ENCODE results near the gene NUP133. TPM values are rescaled to one million over a fixed set of nuclear protein-coding genes. Genes with fewer than 3 reads are reported as not detected.
A peak's percentile ranks its signal among the peaks of the same experiment; 100 is the strongest.
"Not testable (repeated sequence)": the region's sequence is repeated elsewhere in the genome, so short reads cannot be mapped to it uniquely, and the experiment has no call there.

Gene NUP133
- total RNA-seq, 2 experiments from 2014 or later = 53.9 to 57.2 TPM

DNA sequence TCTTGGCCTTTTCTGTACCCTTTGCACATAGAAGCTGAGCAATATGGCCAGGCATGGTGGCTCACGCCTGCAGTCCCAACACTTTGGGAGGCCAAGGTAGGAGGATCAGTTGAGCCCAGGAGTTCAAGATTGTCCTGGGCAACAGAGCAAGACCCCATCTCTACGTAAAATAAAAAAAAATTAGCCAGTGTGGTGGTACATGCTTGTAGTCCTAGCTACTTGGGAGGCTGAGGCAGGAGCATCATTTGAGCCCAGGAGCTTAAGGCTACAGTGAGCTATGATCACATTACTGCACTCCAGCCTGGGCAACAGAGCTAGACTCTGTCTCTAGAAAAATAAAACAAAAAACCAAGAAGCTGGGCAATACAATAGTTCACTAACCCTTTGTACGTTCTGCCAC is 80.6 kb downstream of the NUP133 start:
- intact Hi-C loops (cut with micrococcal nuclease) = no loop called here
- no peak for DNase-seq
- Mint-ChIP-seq H3K27me3 (ENCODE audit: low read depth) (peaks cover 66% of the 10 kb centered on the region), H3K9me3 (peaks cover 6% of the 10 kb centered on the region), H3K4me3 (no peak overlapping the region), H3K36me3 (ENCODE audit: low read depth) (peaks cover 3% of the 10 kb centered on the region), H3K4me1 (ENCODE audit: low read depth) (peaks cover 17% of the 10 kb centered on the region), H3K27ac (no peak overlapping the region)
- CTCF ChIA-PET = no interaction called here

DNA sequence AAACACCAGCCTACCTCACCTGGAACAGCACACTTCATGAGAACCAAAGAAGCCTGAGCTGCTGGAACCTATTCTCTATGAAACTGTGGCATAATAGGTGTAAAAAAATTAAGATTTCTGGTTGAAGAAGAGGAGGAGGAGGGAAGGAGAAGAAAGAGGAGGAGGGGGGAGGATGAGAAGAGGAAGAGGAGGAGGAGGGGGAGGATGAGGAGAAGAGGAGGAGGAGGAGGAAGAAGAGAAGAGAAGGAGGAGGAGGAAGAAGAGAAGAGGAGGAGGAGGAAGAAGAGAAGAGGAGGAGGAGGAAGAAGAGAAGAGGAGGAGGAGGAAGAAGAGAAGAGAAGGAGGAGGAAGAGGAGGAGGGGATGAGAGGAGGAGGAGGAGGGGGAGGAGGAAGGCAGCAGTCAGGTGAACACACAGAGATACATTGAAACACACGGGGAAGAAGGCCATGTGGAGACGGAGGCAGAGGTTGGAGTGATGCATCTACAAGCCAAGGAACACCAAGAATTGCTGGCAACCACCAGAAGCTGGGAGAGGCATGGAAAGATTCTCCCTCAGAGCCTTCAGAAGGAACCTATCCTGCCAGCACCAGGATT is 82.5 kb downstream of the NUP133 start:
- H3K4me3 Mint-ChIP-seq = no peak overlapping the region
- H3K9me3 Mint-ChIP-seq = peaks cover 6% of the 10 kb centered on the region
- peaks cover 51% of the 10 kb centered on the region for H3K27me3 Mint-ChIP-seq (ENCODE audit: low read depth)
- no peak overlapping the region for H3K27ac Mint-ChIP-seq
- CTCF ChIA-PET = no interaction called here
- H3K4me1 Mint-ChIP-seq (ENCODE audit: low read depth) = no peaks in the 10 kb centered on the region
- H3K36me3 Mint-ChIP-seq (ENCODE audit: low read depth) = peaks cover 3% of the 10 kb centered on the region
- DNase-seq = no peak
- intact Hi-C loops (cut with micrococcal nuclease) = no loop called here

DNA sequence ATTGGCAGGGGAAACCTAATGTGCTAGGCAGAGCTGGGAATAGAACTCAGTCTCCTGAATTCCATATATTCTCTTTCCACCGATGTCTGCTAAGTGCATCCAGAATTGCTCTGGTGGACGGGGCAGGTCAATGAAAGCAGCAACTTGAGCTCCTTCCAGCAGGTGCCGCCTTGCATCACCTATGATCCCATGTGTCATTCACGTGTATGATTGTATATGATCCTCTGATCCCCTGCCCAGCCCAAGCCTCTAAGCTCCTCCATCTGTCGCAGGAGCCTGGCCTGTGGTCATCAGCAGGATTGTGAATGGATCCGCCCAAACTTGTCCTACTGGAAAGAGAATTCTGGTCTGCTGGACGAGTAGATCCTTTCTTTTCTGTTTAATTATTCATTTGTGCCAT is 87.4 kb downstream of the NUP133 start:
- Mint-ChIP-seq H3K4me1 (ENCODE audit: low read depth) (no peaks in the 10 kb centered on the region), H3K27me3 (ENCODE audit: low read depth) (peaks cover 24% of the 10 kb centered on the region), H3K4me3 (no peak overlapping the region), H3K9me3 (peaks cover 6% of the 10 kb centered on the region), H3K27ac (no peak overlapping the region), H3K36me3 (ENCODE audit: low read depth) (peaks cover 3% of the 10 kb centered on the region)
- CTCF ChIA-PET = interaction anchor here (0.9 to 1.3 kb wide), 4 partner anchors 12 to 64 kb away, joined by 3 read pairs; no protein-coding TSS in a partner anchor
- intact Hi-C loops (cut with micrococcal nuclease) = no loop called here
- no peak for DNase-seq

DNA sequence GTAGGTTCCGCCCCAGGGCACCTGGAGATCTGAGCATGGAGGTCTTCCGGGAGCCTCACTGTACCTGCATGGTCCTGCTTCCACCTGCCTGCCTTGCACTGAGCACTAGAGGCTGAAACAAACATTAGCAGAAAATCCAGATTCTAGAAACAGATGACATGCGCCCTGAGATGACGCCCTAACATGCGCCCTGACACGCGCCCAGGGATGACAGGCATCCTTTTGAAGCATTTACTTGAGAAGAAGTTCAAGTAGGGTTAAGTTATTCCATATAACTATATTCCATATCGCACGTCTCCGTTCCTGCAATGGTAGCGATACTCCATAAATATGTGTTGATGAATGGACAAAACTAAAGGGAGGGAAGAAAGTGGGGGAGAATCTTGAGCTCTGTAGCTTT is 87.9 kb downstream of the NUP133 start:
- H3K27me3 Mint-ChIP-seq (ENCODE audit: low read depth) = peaks cover 20% of the 10 kb centered on the region
- no peak overlapping the region for H3K4me3 Mint-ChIP-seq
- peaks cover 3% of the 10 kb centered on the region for H3K36me3 Mint-ChIP-seq (ENCODE audit: low read depth)
- no peak overlapping the region for H3K27ac Mint-ChIP-seq
- no peak for DNase-seq
- H3K4me1 Mint-ChIP-seq (ENCODE audit: low read depth) = no peaks in the 10 kb centered on the region
- peaks cover 6% of the 10 kb centered on the region for H3K9me3 Mint-ChIP-seq
- CTCF ChIA-PET = interaction anchor here (0.9 to 1.3 kb wide), 4 partner anchors 11 to 65 kb away, joined by 3 read pairs; no protein-coding TSS in a partner anchor
- intact Hi-C loops (cut with micrococcal nuclease) = no loop called here

DNA sequence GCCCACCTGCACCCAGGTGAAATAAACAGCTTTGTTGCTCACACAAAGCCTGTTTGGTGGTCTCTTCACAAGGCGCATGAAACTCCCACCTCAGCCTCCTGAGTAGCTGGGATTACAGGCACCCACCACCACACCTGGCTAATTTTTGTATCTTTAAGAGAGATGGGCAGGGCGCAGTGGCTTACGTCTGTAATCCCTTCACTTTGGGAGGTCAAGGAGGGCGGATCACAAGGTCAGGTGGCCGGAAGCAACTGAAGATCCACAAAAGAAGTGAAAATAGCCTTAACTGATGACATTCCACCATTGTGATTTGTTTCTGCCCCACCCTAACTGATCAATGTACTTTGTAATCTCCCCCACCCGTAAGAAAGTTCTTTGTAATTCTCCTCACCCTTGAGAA is 89.6 kb downstream of the NUP133 start:
- H3K27ac Mint-ChIP-seq; H3K36me3 Mint-ChIP-seq (ENCODE audit: low read depth); H3K4me1 Mint-ChIP-seq (ENCODE audit: low read depth); CTCF ChIA-PET; intact Hi-C loops (cut with micrococcal nuclease); DNase-seq; H3K9me3 Mint-ChIP-seq; H3K4me3 Mint-ChIP-seq: not testable (repeated sequence)
- H3K27me3 Mint-ChIP-seq (ENCODE audit: low read depth) = peaks cover 14% of the 10 kb centered on the region

DNA sequence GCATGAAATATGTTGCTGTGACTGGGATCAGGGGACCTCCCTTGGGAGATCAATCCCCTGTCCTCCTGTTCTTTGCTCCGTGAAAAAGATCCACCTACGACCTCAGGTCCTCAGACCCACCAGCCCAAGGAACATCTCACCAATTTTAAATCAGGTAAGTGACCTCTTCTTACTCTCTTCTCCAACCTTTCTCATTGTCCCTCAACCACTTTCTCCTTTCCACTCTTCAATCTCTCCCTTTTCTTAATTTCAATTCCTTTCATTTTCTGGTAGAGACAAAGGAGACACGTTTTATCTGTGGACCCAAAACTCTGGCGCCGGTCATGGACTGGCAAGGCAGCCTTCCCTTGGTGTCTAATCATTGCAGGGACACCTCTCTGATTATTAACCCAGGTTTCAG is 95.3 kb downstream of the NUP133 start:
- H3K27ac Mint-ChIP-seq; DNase-seq; H3K36me3 Mint-ChIP-seq (ENCODE audit: low read depth); intact Hi-C loops (cut with micrococcal nuclease); H3K9me3 Mint-ChIP-seq; CTCF ChIA-PET; H3K4me3 Mint-ChIP-seq: not testable (repeated sequence)
- peaks cover 39% of the 10 kb centered on the region for H3K27me3 Mint-ChIP-seq (ENCODE audit: low read depth)
- H3K4me1 Mint-ChIP-seq (ENCODE audit: low read depth) = peaks cover 16% of the 10 kb centered on the region

DNA sequence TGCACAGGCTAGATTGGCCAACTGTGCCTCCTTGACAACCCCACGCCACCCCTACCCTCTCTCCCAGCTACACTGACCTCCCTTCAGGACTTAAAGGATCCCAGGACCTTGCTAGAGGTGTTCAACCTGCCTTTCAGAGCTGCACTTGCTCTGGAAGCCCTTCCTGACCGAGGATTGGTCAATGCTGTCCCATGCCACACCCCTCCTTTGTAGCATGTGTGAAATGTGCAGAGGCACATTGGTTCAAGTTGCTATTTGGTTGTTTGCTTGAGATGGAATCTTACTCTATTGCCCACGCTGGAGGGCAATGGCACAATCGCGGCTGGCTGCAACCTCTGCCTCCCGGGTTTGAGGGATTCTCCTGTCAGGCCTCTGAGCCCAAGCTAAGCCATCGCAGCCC is 96.1 kb downstream of the NUP133 start:
- Mint-ChIP-seq H3K4me3 (no peak overlapping the region), H3K27ac (no peak overlapping the region), H3K4me1 (ENCODE audit: low read depth) (peaks cover 18% of the 10 kb centered on the region), H3K27me3 (ENCODE audit: low read depth) (peaks cover 46% of the 10 kb centered on the region), H3K9me3 (no peaks in the 10 kb centered on the region), H3K36me3 (ENCODE audit: low read depth) (no peaks in the 10 kb centered on the region)
- intact Hi-C loops (cut with micrococcal nuclease) = no loop called here
- DNase-seq = no peak
- CTCF ChIA-PET = no interaction called here

DNA sequence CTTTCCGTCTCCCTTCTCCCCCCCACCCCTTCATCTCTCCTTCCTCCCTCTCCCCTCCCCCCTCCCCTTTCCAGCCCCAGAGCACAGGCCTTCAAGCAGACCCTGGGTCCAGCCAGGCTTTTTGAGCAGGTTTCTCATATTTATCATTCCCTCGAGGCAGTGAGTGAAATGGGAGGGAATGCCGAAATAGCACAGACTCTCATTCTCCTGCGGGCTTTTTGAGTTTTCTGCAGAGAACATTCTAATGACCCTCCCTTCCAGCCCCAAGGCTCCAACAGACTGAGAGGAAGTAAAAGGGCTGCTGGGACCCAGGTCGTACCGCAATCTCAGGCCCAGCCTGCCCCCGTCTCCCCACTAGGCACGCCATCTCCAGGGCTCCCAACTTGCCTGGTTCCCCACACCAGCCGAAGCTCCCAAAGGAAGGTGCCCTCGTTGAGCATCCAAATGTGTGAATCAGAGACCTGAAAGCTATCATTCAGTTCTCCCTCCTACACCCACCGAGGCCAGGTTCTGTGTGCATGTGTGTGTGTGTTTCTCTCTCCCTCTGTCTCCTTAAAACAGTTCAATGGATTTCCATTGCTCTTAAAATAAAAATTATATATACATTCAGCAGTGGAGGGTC is 96.6 kb downstream of the NUP133 start:
- Mint-ChIP-seq H3K9me3 (no peaks in the 10 kb centered on the region), H3K27ac (no peak overlapping the region), H3K4me3 (no peak overlapping the region), H3K36me3 (ENCODE audit: low read depth) (no peaks in the 10 kb centered on the region), H3K4me1 (ENCODE audit: low read depth) (peaks cover 22% of the 10 kb centered on the region), H3K27me3 (ENCODE audit: low read depth) (peaks cover 51% of the 10 kb centered on the region)
- intact Hi-C loops (cut with micrococcal nuclease) = loop anchor here (2.0 kb wide), 1 partner anchor 29 kb away; no protein-coding TSS in a partner anchor
- DNase-seq = no peak
- CTCF ChIA-PET = no interaction called here

DNA sequence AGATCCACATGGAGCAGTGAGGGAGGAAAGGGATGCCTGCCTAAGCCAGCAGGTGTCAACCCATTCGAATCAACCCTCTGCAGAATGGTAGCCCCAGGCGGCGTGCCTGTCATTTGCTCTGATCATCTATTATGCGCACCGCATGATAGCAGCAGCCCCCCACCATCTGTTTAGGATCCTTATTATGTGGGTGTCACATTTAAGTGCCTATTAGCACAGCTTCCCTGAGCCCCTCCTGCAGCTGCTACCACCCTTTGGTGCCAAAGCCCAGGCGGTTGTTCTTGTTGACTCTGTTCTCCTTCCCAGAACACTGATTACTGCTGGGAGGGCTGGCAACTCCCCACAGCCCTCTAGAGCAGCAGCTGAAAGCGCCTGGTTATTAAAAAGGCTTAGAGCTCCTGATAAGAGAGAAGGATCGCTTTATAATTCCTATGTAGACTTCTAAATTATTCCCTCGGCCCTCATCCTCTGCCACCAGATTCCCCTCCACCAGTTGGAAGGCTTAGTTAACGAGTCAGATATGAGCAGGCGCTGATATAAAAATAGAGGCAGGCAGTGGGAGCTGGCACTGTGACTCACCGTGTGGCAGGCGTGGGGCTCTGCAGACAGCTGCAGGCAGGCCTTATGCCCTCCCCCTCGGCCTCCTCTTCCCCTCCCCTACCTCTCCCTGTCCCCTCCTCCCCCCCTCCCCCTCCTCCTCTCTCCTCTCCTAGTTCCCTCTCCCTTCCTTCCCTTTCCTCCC is 97.3 kb downstream of the NUP133 start:
- H3K4me1 Mint-ChIP-seq (ENCODE audit: low read depth) = peaks cover 22% of the 10 kb centered on the region
- DNase-seq = peak; percentile 45
- no peaks in the 10 kb centered on the region for H3K9me3 Mint-ChIP-seq
- no peaks in the 10 kb centered on the region for H3K36me3 Mint-ChIP-seq (ENCODE audit: low read depth)
- H3K27ac Mint-ChIP-seq = no peak overlapping the region
- H3K27me3 Mint-ChIP-seq (ENCODE audit: low read depth) = peaks cover 52% of the 10 kb centered on the region
- CTCF ChIA-PET = no interaction called here
- no peak overlapping the region for H3K4me3 Mint-ChIP-seq
- intact Hi-C loops (cut with micrococcal nuclease) = loop anchor here (2.0 kb wide), 1 partner anchor 30 kb away; no protein-coding TSS in a partner anchor

DNA sequence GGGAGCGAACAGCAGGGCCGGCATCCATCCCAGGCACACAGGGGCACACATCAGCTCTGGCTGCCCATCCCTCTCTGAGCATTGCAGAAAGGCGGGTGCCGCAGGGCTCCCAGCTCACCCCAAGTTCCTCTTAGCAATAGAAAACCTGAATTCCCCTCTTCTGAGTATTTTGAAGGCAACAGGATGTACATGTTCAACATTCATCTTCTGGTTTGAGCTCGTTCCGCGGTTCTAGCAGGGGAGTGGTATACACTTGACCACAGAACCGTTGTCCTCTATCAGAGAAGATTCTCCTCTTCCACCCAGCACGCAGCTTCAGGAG is 97.8 kb downstream of the NUP133 start:
- Mint-ChIP-seq H3K4me1 (ENCODE audit: low read depth) (peaks cover 22% of the 10 kb centered on the region), H3K27me3 (ENCODE audit: low read depth) (peaks cover 57% of the 10 kb centered on the region), H3K27ac (no peak overlapping the region), H3K36me3 (ENCODE audit: low read depth) (no peaks in the 10 kb centered on the region), H3K4me3 (no peak overlapping the region), H3K9me3 (no peaks in the 10 kb centered on the region)
- DNase-seq = no peak
- intact Hi-C loops (cut with micrococcal nuclease) = loop anchor here (2.0 kb wide), 1 partner anchor 30 kb away; no protein-coding TSS in a partner anchor
- CTCF ChIA-PET = no interaction called here

DNA sequence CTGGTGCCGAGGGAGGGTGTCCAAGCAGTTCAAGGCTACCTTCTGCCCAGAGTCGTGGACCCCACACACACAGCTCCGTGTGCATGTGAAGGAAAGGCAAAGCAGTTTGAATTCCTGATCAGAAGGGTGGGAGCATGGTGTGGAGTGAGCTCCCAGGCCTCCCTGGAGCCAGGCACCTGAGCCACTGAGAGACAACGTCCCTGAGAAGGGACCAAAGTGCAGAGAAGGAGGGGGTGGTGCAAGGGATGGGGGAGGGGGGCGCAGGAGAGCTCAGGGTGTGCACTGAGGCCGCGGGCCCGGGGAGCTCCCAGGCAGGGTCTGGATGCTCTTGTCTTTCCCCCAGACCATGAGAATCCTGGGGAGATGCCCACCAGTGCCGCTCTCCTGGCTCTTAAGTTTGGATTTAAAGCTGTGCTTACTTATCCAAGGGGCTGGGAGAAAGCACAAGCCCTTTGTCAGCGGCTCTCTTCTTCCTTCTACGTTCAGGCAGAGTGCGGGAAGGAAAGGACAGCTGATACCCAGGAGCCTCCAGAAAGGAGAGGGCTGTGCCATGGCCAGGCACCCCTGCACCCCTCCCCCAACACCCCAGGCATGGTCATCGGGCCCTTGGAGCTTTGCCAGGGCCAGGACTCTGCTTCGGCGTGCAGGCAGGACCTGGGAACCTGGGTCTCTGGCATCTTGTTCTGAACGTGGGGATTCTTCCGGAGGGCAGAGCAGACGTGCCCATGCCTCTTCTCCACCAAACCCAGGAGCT is 98.3 kb downstream of the NUP133 start:
- H3K27me3 Mint-ChIP-seq (ENCODE audit: low read depth) = peaks cover 59% of the 10 kb centered on the region
- no peak overlapping the region for H3K27ac Mint-ChIP-seq
- CTCF ChIA-PET = interaction anchor here (1.2 kb wide), 1 partner anchor 745 kb away, joined by 3 read pairs; no protein-coding TSS in a partner anchor
- no peaks in the 10 kb centered on the region for H3K9me3 Mint-ChIP-seq
- H3K36me3 Mint-ChIP-seq (ENCODE audit: low read depth) = no peaks in the 10 kb centered on the region
- DNase-seq = no peak
- peaks cover 22% of the 10 kb centered on the region for H3K4me1 Mint-ChIP-seq (ENCODE audit: low read depth)
- no peak overlapping the region for H3K4me3 Mint-ChIP-seq
- intact Hi-C loops (cut with micrococcal nuclease) = loop anchor here (2.0 kb wide), 1 partner anchor 31 kb away; no protein-coding TSS in a partner anchor

DNA sequence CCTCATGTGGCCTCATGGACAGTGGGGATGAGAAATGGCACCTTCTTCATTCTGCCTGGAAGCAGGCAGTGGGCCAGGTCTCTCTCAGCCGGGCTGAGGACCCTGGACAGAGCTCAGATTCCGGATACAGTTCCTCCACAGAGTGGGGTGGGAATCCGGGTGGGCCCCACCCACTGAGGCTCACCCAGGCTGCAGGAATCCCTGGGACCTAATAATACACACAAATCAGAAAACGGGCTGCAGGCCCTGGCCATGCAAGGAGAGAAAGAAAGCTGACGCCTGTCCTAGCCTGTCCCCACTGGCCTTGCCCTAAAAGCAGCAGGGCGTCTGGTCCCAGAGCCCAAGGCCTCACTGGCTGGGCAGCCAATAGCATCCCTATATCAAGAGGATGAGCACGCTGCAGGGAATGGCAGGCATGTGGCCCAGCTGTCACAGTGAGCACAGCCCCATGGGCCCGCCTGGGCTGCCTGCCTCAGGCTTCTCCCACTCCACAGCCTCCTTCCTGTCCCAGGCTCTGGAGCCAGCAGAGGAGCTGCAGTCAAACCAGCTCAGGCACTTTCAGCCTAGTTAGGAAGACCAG is 99.6 kb downstream of the NUP133 start:
- intact Hi-C loops (cut with micrococcal nuclease) = no loop called here
- CTCF ChIA-PET = interaction anchor here (0.9 to 1.2 kb wide), 2 partner anchors 12 to 743 kb away, joined by 3 read pairs; no protein-coding TSS in a partner anchor

More for the DNA sequence above, 99.6 kb downstream of the NUP133 start:
- no peaks in the 10 kb centered on the region for H3K9me3 Mint-ChIP-seq
- no peak for DNase-seq
- H3K4me1 Mint-ChIP-seq (ENCODE audit: low read depth) = peaks cover 22% of the 10 kb centered on the region
- H3K27ac Mint-ChIP-seq = no peak overlapping the region
- H3K4me3 Mint-ChIP-seq = no peak overlapping the region
- H3K27me3 Mint-ChIP-seq (ENCODE audit: low read depth) = peaks cover 58% of the 10 kb centered on the region
- H3K36me3 Mint-ChIP-seq (ENCODE audit: low read depth) = no peaks in the 10 kb centered on the region
